Limb (tissue), 2 donors: ENCODE measurements around the gene DECR2.
"Not testable (repeated sequence)": the region's sequence is repeated elsewhere in the genome, so short reads cannot be mapped to it uniquely, and the experiment has no call there.

ENCODE experiments used
- DNase-seq, 2 donors: peaks; one replicate each; pipeline ENCODE4 v3.0.0-alpha.2; 2016; ENCODE audit errors: extremely low spot score in 2 of 2

The DECR2 gene

DNA sequence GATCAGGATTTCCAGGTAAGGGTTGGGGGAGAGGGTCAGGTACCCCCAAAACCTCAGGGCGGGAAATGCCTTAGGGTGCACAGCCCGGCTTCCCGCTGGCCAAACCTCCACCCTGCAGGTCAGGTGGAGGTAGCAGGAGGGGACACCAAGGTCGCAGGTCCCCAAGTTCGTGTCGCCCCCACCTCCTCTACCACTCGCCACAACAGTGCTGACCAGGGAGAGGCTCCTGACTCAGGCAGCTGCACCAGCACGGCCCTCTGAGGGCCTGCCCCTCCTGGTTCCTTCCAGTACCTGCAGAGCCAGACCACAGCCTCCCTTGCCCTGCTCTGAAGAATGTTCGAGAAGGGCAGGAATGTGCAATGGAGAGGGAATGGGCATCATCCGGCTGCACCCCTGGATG lies 35.2 kb upstream of the DECR2 start:
- no peak for DNase-seq

GRCh38 chr16:367333-367903 lies 34.3 kb upstream of the DECR2 start:
- DNase-seq, result no peak

GRCh38 chr16:368388-369158 lies 33.1 kb upstream of the DECR2 start:
- DNase-seq, result no peak

DNA sequence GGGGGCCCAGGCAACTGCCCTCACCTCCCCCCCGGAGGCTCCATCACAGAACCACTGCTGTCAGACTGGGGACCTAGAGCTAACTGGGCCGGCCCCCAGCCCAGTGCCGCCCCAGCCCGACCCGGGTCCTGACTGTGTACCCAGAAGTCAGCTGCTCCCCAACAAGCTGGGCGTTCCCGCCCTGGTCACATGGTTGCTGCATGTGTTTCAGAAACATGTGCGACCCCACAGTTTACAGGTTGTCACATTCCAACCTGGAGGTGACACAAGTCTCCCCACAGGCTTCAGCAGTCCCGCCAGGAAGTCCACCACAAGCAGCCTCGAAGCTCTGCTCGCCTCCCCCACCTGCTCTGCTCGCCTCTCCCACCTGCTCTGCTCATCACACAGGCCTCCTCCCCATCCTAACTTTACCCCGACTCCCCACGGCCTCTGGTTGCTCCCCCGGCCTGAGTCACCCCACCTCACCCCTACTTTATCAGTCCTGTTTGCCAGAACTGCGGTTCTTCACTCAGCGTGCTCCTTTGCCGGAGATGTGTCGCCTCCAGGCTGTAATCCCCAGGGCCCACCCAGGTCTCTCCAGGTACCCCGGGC lies 32.3 kb upstream of the DECR2 start:
- no peak for DNase-seq

DNA sequence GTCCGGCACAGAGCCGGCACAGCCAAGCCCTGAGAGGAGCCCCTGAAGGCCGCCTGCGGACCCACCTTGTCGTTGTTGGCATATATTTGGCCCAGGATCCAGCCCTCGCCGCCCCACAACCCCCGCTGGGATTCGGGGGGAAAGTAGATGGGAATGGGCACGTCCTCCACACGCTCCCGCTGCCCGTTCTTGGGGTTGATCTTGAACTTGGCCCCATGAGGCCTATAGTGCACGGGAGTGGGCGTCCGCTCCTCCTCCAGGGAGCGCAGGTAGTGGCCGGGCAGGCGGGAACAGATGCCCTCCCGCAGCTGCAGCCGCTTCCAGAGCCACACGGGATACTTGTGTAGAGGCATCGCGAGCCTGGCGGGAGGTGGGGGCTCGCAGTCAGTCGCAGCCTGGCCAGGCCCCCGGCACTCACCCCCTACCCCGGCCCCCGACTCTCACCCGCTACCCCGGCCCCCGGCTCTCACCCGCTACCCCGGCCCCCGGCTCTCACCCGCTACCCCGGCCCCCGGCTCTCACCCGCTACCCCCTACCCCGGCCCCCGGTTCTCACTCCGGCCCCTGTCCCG lies 31.7 kb upstream of the DECR2 start:
- peak in 1 of 2 donors; percentile 43 for DNase-seq

DNA sequence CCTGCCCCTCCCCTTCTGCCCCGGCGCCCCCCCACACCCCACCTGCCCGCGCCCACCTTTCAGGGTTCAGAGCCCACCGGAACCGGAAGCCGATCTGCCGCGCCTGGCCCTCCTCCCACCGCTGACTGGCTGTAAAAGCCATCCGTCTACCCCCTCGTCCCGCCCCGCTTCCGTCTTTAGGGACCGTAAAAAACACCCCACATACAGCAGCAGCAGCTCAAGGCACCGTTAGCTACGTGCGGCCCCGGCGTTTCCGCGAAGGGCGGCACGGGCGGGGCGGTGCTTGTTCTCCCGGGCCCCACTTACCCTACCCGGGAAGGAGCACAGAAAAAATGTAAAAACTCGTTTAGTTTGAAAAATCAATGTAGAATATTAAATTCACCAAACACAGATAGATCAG lies 31.2 kb upstream of the DECR2 start, which contains the start of gene MRPL28:
Gene MRPL28 (minus strand): TSS at position 96 of the 400 bp plus-strand sequence. CDS start 320 bp downstream, outside the sequence.
- DNase-seq, result peak; percentile 91 to 97

DNA sequence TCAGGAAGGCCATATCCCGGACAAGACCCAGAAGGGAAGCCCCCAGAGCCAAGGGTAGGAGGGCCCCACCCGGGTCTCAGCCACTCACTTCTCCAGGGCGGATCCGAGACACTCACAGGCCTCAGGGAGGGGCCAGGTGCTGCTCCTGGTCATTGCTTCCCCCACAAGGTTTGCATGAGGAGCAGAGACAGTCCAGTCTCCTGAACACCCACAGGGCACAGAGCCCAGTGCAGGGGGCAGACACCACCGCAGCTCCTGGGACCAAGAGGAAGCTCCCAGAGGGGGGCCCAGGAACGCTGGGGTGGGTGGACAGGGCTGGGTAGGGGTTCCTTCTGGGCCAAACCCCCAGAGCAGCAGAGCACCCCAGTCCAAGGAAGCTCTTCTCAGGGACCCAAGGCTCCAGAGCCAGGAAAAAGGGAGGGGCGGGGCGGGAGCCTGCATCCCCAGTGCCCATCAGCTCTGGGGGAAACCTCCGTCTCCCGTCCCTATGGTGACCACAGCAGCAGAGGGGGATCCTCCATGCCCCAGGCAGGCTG lies 30.6 kb upstream of the DECR2 start:
- DNase-seq, result peak in 1 of 2 donors; percentile 38

GRCh38 chr16:371515-372301 lies 30.0 kb upstream of the DECR2 start:
- peak in 1 of 2 donors; percentile 41 for DNase-seq

DNA sequence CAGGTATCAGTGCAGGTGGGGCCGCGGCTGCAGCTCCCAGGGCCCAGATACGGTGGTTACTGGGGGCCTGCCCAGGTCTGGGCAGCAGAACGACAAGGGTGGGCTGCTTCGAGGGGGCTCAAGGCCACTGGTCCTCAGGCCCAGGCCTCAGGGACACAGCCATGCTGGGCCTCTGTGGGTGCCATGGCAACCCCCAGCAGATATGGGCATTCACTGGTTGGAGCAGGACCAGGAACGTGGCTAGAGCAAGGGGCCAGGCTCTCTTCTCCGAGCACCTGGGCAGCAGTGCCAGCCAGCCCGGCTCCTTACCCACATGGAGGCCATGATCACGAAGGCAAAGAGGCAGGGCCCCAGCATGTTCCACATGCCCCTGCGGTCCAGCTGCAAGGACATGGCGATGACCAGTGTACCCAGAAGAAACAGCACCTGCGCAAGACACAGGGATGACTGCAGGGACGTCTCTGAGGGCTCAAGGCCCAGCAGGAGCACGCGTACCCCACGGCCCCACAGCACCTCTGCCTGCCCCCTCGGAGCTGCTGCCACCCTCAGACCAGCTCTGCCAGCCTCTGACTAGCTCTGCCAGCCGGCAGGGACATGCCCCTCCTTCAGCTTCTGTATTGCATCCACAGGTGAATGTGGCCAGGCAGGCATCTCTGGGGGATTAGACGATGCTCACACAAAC lies 29.2 kb upstream of the DECR2 start:
- no peak for DNase-seq

- no peak for DNase-seq
Observed at GRCh38 chr16:373020-373598, 28.6 kb upstream of the DECR2 start.

- no peak for DNase-seq
Observed at GRCh38 chr16:373848-374615, 27.7 kb upstream of the DECR2 start.

DNA sequence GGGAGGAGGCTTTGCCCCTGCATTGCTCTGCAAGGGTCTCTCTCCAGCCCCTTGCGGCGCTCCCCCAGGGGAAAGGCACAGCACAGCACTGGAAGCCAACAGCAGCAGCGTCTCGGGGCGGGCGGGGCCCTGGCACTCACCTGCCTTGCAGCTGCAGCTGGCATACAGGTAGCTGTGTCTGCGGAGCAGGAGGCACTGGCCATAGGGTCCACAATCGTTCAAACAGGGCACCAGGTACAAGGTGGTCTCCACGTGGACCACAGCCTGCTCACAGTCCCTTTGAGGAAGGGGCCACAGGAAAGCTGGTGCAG lies 27.1 kb upstream of the DECR2 start:
- DNase-seq, result no peak

GRCh38 chr16:375212-375611 lies 26.5 kb upstream of the DECR2 start:
- DNase-seq, result no peak

DNA sequence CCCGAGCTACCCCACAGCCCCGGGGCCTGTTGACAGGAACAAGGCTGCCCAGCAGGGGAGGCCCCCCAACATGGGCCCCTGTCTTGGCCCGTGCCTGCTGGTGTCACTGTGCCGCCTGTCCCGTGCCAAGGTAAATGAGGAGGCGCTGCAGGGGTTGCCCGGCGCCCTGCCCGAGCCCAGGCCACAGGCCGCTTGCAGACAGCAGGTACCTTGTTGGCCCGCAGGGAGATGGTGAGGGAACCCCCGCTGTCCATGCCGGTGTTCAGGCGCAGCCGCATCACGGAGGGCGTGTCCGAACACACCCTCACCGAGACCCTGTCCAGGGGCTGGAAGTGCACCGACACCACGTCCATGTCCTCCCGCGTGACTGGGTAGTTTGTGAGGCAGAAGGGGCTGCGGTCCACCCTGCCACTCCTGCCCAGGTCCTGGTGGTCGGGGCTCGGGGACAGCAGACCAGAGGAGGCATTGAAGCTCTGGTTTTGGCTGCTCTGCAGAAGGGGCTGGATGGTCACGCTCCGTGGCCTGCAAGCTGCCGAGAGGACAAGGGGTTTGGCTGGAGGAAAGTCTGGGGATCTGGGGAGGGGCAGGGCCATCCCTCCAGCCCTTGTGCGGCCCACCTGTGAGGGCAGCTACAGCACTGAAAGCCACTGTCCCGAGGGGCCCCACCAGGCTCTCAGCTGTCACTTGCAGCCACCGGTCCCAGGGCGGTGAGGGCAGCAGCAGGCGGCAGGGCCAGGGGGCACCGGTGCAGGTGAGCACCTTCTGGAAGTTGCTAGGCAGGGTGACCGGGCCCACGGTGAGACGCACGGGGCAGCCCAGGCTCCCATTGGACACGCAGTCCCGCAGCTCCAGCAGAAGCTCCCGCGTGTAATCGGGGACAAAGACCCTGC lies 25.5 kb upstream of the DECR2 start:
- DNase-seq, result no peak

DNA sequence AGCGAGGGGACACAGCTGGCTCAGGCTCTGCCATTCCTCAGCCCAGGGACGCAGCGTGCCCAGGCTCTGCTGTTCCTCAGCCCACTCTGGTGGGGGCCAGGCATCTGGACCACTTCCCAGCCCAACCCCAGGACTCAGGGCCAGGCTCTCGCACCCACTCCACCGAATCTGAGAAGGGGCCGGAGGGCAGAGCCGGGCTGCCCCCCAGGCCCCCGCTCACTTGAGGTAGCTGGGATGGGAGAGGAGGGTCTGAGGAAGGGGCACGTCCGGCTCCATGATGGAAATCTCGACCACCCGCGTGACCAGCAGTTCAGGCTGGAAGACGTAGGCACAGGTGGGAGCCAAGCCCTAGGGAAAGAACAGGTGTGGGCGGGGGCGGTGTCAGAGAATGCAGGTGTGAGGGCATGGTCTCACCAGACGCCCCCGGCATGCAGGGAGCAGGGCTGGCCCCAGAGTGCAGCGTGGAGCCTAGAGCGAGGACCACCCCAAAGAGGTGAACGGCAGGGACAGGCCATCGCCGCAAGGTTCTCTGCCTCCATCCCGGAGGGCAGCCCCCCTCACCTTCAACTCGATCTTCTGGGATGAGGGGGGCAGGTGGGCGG lies 24.8 kb upstream of the DECR2 start:
- DNase-seq, result no peak

GRCh38 chr16:377419-377951 lies 24.2 kb upstream of the DECR2 start:
- no peak for DNase-seq

GRCh38 chr16:378113-378820 lies 23.4 kb upstream of the DECR2 start:
- DNase-seq, result not testable (repeated sequence)

- DNase-seq, result no peak
Observed at GRCh38 chr16:378821-379182, 22.9 kb upstream of the DECR2 start.
